Measurements from ENCODE around the gene HIVEP3.

DNA sequence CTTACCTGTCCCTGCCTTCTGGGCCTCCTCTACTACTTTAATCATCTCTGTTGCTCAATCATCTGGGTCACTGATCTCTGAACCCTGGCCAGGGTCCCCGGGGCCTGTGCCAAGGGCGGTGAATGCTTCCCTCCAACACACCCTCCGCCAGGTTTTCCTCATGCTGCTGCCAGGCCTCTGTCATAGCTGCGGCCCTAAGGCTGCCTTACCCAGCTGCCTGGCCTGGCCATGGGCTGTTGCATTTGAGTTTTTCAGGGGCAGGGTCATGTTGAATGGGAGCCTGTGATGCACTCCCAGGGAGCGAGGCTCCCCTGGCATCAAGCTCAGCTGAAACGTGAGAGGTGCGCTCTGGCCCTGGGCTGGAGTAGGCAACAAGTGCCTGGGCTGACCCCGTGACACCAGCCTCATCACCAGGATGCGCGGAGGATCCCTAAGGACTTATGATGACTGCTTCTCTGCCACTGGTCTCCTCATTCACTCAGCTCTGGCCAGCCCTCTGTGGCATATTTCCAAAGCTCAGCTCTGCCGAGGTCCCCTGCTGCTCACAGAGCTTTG is 441.8 kb downstream of the HIVEP3 start:
- no peak for TF ChIP-seq CTCF (IDR thresholded peaks at IDR 0.05)
- no peak for TF ChIP-seq ATF2 (CRISPR knock-in tag; IDR thresholded peaks at IDR 0.05; ENCODE audit: borderline replicate concordance, low read depth)
- TF ChIP-seq SP1 (CRISPR knock-in tag; conservative IDR thresholded peaks at IDR 0.05): no peak
- TF ChIP-seq CREM (CRISPR knock-in tag; IDR thresholded peaks at IDR 0.05): no peak
- no peak for TF ChIP-seq FOXP4 (CRISPR knock-in tag; IDR thresholded peaks at IDR 0.05)
- no peak for TF ChIP-seq ELF4 (CRISPR knock-in tag; IDR thresholded peaks at IDR 0.05; ENCODE audit: low read depth)
- TF ChIP-seq FOXP1 (CRISPR knock-in tag; IDR thresholded peaks at IDR 0.05; ENCODE audit: borderline replicate concordance): no peak
- TF ChIP-seq, protein P1, sequence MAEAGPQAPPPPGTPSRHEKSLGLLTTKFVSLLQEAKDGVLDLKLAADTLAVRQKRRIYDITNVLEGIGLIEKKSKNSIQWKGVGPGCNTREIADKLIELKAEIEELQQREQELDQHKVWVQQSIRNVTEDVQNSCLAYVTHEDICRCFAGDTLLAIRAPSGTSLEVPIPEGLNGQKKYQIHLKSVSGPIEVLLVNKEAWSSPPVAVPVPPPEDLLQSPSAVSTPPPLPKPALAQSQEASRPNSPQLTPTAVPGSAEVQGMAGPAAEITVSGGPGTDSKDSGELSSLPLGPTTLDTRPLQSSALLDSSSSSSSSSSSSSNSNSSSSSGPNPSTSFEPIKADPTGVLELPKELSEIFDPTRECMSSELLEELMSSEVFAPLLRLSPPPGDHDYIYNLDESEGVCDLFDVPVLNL (CRISPR knock-in tag; IDR thresholded peaks at IDR 0.05; ENCODE audit: borderline replicate concordance, low read depth): no peak
- TF ChIP-seq, protein P2, sequence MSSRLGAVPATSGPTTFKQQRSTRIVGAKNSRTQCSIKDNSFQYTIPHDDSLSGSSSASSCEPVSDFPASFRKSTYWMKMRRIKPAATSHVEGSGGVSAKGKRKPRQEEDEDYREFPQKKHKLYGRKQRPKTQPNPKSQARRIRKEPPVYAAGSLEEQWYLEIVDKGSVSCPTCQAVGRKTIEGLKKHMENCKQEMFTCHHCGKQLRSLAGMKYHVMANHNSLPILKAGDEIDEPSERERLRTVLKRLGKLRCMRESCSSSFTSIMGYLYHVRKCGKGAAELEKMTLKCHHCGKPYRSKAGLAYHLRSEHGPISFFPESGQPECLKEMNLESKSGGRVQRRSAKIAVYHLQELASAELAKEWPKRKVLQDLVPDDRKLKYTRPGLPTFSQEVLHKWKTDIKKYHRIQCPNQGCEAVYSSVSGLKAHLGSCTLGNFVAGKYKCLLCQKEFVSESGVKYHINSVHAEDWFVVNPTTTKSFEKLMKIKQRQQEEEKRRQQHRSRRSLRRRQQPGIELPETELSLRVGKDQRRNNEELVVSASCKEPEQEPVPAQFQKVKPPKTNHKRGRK (CRISPR knock-in tag; IDR thresholded peaks at IDR 0.05; ENCODE audit: borderline replicate concordance): no peak
- TF ChIP-seq, protein P3, sequence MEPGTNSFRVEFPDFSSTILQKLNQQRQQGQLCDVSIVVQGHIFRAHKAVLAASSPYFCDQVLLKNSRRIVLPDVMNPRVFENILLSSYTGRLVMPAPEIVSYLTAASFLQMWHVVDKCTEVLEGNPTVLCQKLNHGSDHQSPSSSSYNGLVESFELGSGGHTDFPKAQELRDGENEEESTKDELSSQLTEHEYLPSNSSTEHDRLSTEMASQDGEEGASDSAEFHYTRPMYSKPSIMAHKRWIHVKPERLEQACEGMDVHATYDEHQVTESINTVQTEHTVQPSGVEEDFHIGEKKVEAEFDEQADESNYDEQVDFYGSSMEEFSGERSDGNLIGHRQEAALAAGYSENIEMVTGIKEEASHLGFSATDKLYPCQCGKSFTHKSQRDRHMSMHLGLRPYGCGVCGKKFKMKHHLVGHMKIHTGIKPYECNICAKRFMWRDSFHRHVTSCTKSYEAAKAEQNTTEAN (CRISPR knock-in tag; IDR thresholded peaks at IDR 0.05): no peak

All from WTC11 (cell line).